HUDEP-2 (cell line): ENCODE results near the gene TMEM130.
"Not testable (repeated sequence)": the region's sequence is repeated elsewhere in the genome, so short reads cannot be mapped to it uniquely, and the experiment has no call there.

Experiments
- DNase-seq, 76 experiments: peaks; one replicate each; lab custom pipeline; 2025; ENCODE audit not compliant: unreplicated experiment in 76 of 76; lab: John Stamatoyannopoulos, UW

The TMEM130 gene

DNA sequence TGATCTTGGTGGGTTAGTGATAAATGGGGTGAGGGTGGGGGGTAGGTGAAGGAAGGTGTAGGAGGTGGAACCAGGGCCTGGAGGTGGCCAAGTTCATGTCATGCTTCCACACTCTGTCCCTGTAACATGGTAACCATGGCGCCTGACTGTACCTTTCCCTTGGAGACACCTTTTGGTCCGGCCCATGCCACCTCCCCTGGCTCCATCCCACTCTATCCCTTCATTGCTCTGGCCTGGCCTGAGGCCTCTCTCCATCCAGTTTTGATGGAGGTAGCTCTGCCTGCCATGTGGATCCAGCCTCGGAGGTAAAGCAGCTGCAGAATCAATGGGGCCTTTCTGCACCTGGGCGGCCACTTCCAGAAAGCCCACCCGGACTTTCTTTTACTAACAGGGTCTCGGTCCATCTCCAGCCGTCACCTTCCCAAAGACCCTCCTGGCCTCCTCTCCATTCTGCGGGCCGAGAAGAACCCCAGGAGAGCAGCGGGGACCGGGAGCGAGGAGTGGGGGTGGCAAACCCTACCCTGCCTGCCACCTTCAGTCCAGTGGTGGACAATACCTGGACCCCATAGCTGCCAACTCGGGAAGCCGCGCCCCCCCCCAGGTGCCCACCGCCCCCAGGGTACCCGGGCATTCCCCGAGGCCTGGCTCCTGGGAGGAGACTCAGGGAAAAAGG, 8.0 kb upstream of the TMEM130 start:
- no peak for DNase-seq

DNA sequence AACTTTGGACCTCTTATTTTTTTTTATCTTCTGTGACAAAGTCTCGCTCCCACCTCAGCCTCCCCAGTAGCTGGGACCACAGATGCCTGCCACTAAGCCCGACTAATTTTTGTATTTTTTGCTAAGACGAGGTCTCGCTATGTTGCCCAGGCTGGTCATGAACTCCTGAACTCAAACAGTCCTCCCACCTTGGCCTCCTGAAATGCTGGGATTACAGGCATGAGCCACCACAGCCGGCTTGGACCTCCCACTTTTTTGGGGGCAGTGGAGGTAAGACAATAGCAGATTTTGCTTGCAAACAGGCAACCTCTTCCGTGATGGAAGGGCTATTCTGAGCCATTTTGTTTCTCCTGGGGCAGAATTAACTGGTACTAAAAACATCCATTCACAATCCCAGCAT, 7.3 kb upstream of the TMEM130 start:
- no peak for DNase-seq

DNA sequence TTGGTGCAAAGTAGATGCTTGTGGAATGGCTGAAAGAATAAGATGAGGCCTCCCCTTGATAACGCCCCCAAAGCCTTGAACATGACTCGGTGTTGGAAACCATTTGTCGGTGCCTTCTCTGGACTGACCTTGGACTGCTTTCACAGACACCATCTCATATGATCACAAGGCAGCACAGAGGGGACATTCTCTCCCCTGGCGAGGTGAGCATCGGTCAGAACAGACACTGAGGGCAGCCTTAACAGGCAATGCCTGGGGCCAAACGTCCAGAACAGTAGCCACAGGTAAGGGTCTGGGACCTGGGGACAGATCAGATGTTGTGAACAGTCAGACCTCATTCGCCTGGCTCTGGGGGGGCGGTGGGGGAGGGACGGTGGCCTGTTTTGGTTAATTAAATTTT, 5.7 kb upstream of the TMEM130 start:
- no peak for DNase-seq

DNA sequence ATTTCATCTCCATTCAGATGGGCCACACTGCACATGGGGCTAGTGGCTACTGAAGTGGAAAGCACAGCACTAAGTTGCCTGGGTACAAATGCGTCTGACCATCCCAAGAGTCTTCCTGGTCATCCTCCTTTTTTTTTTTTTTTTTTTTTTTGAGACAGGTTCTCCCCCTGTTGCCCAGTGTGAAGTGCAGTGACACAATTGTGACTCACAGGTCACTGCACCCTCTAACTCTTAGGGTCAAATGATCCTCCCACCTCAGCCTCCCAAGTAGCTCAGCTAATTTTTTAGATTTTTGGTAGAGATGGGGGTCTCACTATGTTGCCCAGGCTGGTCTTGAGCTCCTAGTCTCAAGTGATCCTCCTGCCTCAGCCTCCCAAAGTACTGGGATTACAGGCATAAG, 5.1 kb upstream of the TMEM130 start:
- DNase-seq = no peak

DNA sequence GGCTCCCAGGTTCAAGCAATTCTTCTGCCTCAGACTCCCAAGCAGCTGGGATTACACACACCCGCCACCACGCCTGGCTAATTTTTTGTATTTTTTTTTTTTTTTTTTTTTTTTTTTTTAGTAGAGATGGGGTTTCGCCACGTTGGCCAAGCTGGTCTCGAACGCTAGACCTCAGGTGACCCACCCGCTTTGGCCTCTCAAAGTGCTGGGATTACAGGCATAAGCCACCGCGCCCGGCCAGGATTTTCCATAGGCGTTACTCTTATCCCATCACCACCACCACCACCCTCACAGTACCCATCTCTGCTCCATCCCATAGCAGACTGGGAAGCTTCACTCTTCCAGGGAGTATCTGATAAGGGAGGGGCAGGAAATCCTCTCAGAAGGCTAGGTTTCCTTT, 3.8 kb upstream of the TMEM130 start:
- not testable (repeated sequence) for DNase-seq

DNA sequence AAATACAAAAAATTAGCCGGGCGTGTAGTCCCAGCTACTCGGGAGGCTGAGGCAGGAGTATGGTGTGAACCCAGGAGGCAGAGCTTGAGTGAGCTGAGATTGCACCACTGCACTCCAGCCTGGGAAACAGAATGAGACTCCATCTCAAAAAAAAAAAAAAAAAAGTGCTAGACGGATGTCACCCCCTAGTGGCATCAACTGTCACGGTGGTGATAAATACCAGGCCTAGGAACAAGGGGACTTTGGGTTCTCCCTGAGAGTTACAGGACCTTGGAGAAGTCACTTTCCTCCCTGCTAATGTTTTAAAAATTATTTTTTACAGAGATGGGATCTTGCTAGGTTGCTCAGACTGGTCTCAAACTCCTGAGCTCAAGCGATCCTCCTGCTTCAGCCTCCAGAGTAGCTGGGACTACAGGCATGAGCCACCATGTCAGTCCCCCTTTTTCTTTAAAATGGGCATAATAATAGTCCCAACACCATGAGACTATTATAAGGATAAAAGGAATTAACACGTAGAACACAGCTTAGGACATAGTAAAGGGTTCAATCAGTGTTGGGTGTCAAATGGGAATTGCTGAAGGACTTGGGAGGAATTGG, 2.6 kb upstream of the TMEM130 start:
- peak in 17 of 76 experiments; percentile 7 to 37 (median 20) for DNase-seq

DNA sequence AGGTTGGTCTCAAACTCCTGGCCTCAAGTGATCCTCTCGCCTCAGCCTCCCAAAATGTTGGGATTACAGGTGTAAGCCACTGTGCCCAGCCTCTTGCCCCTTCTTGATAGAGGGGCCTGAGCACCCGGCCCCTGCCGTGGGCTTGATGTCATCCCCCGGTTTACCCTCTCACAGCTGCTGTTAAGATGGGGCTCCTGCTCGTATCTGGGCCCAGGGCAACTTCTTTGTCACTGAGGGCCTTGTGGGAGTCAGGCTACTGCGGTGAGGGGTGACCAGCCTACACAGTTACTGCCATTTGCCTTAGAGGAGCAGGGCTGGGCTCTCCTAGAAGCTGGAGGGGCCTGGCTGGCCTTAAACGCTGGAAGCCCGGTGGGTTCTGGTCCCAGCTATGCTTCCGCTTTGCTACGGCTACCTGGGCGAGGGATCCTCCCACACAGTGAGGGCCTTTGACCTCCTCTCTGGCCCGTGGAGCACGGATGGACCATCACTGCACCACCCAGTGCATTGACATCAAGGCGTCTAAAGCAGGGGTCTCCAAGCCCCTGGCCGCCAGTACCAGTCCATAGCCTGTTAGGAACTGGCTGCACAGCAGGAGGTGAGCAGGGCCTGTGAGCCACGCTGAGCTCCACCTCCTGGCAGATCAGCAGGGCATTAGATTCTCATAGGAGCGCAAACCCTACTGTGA, 1.1 kb upstream of the TMEM130 start:
- no peak for DNase-seq

DNA sequence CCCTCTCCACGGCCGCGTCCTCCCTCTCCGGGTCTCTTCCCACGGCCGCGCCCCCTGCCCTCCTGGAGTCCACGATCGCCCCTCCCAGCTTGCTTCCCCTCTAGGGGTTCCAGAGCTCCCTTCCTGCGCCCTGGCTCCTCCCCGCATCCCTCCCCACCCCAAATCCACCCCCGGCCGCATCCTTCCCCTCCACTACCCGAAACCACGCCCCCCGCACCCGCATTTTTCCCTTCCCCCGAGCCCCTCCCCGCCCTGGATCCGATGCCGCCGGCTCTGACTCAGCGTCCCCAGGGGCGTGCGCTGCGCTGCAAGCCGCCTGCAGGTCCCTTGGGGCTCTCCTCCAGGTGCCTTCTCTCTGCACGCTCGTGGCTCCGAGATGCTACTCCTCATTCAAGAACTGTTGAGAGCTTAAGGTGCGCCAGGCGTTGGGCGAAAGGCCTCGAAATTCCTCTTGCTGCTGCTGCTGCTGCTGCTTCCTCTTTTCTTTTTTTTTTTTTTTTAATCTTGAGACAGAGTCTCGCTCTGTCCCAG, 372 bp upstream of the TMEM130 start:
- DNase-seq = peak in 1 of 76 experiments; percentile 4

DNA sequence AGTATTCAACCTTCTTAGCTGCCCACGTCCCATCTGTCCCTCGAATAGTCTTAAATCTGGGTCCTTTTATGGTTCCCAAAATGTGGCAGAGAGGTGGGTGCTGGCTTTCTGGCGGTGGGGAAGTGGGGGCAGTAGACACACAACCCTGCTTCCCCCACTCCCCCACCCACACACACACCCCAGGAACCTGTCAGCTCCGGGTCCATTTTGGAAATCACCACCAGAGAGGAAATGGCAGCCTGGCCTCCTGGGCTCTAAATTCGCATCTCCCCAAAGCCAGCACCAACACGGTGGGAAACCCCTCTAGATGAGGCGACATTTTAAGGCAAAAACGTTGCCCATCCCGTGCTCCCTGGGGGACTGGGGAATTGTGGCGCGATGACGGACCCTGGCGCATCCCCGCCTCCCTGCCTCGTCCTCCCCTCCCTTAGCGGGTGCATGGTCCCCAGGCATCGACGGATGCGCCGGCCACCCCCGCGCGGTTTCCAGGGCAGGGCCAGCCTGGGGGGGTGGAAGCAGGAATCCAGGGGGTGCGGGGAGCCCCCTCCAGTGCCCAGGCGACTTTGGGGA, 702 bp downstream of the TMEM130 start:
- DNase-seq = no peak

DNA sequence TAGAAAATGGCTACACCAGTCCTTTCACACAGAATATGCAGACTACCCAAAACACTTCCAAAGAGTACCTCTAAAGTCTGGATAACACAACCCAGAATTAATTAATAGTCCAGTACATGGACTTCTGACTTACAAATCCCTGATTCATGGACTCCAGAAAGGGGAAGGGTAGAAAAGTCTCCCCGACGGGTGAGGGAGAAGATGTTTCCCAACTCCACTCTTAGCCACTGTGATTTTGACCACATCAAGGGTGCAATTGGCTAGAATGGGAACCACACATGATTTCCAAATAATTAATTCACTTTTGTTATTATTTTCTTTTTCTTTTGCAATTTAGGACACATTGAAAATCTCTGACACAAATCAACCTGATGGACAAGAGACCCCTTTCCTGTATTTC, 1.4 kb downstream of the TMEM130 start:
- no peak for DNase-seq

DNA sequence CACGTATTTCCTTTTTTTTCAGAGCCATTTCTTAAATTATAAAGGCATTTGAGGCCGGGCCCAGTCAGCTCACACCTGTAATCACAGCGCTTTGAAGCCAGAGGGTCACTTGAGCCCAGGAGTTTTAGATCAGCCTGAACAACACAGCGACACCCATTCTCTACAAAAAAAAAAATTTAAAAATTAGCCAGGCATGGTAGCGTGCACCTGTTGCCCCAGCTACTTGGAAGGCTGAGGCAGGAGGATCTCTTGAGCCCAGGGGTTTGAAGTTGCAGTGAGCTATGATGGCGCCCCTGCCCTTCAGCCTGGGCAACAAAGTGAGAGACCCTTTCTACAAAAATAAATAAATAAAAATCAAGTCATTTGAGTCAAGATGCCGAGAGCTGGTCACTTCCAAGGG, 3.0 kb downstream of the TMEM130 start:
- no peak for DNase-seq

DNA sequence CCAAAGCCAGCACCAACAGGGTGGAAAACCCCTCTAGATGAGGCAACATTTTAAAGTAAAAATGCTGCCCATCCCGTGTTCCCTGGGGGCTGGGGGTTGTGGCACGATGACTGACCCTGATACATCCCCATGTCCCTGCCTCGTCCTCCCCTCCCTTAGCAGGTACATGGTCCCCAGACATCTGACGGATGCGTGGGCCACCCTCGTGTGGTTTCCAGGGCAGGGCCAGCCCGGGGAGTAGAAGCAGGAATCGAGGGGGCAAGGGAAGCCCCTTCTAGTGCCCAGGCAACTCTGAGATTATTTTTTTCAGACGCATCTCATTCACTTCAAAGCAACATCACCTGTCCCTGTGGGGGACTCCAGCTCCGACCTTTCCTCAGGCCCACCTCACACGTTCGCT, 3.5 kb downstream of the TMEM130 start:
- no peak for DNase-seq

DNA sequence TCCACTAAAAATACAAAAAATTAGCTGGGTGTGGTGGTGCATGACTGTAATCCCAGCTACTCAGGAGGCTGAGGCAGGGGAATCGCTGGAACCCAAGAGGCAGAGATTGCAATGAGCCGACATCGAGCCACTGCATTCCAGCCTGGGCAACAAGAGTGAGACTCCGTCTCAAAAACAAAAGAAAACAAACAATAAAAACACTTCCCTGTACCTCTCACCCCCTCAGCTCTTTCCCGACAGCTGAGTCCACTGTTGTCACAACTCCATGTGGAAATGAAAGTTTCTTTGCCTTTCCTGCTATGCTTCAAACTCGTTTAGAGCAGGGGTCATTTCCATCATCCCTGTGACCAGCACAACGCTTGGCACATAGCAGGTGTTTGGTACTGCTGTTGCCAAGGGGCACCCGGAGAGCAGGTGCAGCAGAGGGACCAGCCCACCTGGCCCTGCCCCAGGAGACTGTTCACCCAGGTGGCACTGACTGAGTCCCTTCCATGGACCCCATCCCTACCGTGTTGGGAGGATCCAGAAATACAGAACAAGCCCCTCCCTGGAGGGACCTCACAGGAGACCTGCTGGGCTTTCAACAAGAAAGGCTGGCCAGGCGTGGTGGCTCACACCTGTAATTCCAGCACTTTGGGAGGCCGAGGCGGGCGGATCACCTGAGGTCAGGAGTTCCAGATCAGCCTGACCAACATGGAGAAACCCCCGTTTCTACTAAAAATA, 4.9 kb downstream of the TMEM130 start:
- no peak for DNase-seq

DNA sequence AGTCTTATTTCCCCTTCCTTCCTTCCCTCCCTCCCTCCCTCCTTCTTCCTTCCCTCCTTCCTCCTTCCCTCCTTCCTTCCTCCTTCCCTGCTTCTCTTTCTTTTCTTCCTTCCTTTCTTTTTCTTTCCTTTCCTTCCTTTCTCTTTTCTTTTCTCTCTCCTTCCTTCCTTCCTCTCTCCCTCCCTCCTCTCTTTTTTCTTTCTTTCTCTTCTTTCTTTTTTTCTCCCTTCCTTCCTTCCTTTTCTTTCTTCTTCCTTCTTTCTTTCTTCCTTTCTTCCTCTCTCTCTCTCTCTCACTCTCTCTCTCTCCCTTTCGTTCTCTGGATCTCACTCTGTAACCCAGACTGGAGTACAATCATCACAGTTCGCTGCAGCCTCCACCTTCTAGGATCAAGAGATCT, 6.2 kb downstream of the TMEM130 start:
- DNase-seq = no peak

DNA sequence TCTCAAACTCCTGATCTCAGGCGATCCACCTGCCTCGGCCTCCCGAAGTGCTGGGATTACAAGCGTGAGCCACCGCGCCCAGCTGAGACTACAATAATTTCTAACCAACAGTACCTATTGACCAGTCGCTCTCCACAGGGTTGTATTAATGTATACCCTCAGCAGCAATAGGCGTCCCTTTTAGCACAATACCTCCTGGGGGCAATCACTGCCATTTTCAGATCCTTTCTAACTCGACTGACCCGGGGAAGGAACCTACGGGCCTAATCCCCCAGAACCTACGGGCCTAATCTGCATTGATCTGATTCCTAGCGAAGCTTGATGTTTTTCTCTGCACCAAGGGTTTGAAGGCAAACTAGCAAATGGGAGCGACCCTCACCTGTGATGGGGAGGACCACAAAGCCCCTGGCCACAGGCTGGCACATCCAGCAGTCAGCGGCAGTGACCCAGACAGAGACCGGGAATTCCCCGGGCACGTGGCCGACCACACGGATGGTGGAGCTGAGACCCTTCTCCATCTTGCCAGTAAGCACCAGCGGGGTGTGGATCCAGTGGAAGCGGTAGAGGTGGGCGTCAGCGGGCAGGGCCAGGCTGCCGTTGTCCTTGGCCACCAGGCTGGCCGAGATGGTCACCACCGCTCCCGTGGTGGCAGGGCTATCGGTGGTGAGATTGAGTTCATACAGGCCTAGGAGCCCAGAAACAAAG, 6.9 kb downstream of the TMEM130 start:
- DNase-seq = no peak

DNA sequence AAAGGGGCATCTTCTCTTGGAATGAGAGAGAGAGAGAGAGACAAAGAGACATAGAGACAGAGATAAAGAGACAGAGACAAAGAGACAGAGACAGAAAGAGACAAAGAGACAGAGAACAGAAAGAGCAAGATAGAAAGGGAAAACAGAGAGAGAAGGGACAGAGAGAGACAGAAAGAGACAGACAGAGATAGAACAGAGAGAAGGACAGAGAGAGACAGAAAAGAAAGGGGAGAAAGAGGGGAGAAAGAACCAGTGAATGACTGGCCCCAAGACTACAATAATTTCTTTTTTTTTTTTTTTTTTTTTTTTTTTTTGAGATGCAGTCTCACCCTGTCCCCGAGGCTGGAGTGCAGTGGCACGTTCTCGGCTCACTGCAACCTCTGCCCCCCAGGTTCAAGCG, 7.6 kb downstream of the TMEM130 start:
- no peak for DNase-seq

DNA sequence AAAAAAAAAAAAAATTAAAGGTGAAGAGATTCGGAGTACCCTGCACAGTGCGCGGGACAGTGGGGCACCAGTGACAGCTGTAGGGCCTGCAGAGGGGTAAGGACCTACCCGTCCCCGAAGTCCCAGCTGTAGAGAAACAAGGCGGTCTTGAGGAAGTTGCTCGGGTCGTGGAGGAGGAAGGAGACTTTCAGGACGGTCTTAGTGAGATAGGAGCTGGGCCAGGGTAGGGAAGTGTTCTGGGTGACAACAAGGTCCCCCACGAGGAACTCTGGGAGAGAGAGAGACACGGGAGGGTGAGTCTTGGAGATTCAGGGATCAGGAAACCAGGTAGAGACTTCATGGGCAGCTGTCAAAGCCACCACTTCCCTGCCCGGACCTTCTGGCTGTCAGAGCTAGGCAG, 9.7 kb downstream of the TMEM130 start:
- no peak for DNase-seq

DNA sequence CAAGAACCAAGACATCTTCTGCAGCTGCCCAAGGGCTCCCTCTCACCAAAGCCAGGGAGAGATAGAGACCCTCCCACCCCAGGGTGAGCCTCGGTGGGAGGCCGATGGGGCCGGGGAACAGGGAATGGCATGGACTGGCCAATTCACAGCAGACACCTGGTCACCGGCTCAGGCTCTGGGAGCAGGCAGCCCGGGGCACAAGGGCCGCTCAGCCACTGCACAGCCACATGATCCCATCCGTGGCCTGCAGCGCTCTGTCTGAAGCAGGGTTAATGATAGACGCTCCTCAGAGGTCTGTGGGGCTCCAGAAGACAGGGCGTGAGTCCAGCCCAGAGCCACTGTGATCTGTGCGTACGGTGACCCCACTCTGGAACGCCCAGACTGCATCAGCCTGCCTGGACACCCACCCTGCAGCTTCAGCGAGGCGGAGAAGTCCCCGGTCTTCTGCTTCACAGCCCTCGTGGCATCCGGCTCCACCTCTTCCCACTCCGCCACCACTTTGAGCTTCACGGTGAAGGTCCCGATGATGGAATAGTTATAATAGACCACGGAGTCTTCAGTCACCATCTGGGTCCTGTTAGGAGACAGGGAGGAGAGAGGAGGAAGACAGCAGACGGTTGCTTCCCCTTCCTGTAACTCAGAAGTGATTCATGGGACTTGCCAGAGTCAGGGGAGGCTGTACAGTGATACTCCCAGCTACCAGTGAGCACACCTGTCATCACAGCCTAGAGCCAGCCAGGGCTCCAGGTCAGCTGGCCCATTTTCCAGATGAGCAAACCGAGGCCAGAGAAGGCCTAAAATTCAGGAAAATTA, 14.0 kb downstream of the TMEM130 start:
- no peak for DNase-seq

DNA sequence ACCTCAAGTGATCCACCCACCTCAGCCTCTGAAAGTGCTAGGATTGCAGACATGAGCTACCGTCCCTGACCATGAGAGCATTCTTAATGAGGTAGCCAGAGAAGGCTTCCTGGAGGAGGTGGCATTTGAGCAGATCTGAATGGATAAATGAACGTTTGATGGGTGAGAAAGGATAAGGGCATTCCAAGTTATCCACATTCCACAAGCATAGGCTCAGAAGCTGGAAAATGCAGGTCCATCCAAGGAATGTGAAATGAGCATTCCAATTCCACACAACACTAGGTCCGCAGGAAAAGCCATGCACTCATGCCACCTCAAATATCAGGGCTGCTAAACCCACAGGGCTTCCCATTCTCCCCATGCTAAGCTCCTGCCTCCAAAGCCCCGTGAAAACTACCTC, 17.0 kb downstream of the TMEM130 start:
- DNase-seq = no peak

DNA sequence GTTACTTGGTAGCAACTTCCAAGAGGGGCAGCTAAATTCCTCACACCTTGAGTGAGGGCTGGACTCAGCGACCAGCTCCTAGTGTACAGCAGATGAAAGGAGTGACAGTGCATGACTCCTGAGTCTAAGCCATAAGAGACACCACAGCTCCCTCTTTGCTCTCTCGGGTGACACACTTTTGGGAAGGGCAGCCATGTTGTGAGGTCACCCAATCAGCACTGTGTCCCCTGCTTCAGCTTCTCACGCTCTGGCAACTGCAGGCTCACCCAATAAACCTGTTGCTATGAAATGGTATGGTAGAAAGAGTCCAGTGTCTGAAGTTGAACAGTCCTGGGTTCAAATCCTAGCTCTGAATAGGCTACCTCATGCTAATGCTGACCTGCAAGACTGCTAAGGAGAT, 20.9 kb downstream of the TMEM130 start:
- DNase-seq = no peak
